ENCODE measurements around the gene LRCH4. TPM values are rescaled to one million over a fixed set of nuclear protein-coding genes. Genes with fewer than 3 reads are reported as not detected.
"Not testable (repeated sequence)": the region's sequence is repeated elsewhere in the genome, so short reads cannot be mapped to it uniquely, and the experiment has no call there.

LRCH4 gene
- total RNA-seq, 1 donor from 2014 or later: 26.6 TPM

DNA sequence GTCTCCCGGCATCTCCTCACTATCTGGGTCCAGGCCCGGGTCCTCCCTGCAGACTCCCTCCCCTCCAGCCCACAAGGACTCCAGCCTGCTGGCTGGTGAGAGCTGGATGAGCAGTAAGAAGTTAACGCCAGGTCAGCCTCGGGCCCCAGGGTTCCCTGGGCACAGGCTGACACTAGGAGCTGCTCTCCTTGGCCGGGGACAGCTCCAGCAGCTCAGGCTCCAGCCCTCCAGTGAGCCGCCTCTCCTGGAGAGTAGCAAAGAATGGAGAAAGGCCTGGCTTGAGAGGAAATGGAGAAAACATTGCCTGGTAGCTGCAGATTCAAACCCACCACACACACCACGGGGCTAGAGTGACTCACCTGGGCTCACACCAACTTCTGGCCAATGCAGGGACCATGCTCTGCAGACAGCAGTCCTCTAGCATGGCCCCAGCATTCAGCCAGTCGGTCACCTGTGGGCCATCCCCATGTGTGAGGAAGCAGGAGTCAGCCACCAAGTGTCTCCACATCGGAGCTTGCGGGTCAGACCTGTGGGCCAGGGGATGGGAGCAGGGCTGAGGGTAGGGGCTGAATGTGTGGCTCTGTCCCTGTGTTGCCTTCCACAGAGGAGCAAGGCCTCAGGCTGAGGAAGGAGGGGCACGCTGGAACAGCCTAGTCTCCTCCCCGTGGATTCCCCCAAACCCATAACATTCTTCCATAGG lies 18.7 kb downstream of the LRCH4 start:
- intact Hi-C loops (cut with micrococcal nuclease): no loop called here

GRCh38 chr7:100566018-100566531 lies 19.9 kb downstream of the LRCH4 start:
- DNase-seq: no peak
- intact Hi-C loops (cut with micrococcal nuclease): no loop called here
- peaks cover 9% of the 10 kb centered on the region for H3K36me3 ChIP-seq

More for the DNA sequence above, 18.7 kb downstream of the LRCH4 start:
- Histone ChIP-seq H3K27me3 (ENCODE audit: low read depth) (no peaks in the 10 kb centered on the region), H3K4me1 (peaks cover 22% of the 10 kb centered on the region), H3K36me3 (peaks cover 9% of the 10 kb centered on the region), H3K9me3 (replicated peaks) (no peaks in the 10 kb centered on the region), H3K27ac (replicated peaks) (no peak overlapping the region), H3K4me3 (no peak overlapping the region)
- TF ChIP-seq, protein P1, sequence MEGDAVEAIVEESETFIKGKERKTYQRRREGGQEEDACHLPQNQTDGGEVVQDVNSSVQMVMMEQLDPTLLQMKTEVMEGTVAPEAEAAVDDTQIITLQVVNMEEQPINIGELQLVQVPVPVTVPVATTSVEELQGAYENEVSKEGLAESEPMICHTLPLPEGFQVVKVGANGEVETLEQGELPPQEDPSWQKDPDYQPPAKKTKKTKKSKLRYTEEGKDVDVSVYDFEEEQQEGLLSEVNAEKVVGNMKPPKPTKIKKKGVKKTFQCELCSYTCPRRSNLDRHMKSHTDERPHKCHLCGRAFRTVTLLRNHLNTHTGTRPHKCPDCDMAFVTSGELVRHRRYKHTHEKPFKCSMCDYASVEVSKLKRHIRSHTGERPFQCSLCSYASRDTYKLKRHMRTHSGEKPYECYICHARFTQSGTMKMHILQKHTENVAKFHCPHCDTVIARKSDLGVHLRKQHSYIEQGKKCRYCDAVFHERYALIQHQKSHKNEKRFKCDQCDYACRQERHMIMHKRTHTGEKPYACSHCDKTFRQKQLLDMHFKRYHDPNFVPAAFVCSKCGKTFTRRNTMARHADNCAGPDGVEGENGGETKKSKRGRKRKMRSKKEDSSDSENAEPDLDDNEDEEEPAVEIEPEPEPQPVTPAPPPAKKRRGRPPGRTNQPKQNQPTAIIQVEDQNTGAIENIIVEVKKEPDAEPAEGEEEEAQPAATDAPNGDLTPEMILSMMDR (IDR thresholded peaks at IDR 0.05; ENCODE audit: borderline replicate concordance): no peak
- no peak for DNase-seq

DNA sequence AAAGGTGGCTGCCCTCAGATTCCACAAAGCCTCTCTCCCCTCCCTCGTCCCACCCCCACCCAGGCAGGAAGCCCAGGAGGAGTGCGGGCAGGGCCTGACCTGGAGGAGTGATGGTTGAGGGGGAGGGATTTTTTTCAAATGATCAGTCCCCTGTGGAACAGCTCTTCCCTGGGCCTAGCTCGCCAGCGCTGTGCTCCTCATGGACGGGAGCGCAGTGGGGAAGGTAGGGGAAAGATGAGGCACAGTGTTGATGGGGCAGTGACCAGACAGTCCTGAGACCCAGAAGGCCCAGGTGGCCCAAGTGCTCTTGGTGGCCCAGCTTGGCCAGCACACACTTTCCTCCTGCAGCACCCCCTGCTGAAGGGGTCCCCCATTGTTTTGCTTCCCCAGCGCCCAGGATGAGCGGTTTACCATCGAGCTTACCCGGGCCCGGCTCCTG lies 20.8 kb downstream of the LRCH4 start:
- Histone ChIP-seq H3K27ac (replicated peaks) (no peak overlapping the region), H3K27me3 (ENCODE audit: low read depth) (no peaks in the 10 kb centered on the region), H3K4me1 (peaks cover 17% of the 10 kb centered on the region), H3K4me3 (no peak overlapping the region), H3K9me3 (replicated peaks) (no peaks in the 10 kb centered on the region), H3K36me3 (peaks cover 9% of the 10 kb centered on the region)
- DNase-seq: no peak
- intact Hi-C loops (cut with micrococcal nuclease): no loop called here
- TF ChIP-seq, protein P1 (IDR thresholded peaks at IDR 0.05; ENCODE audit: borderline replicate concordance): no peak

More at GRCh38 chr7:100566018-100566531, 19.9 kb downstream of the LRCH4 start:
- H3K4me3 ChIP-seq: no peak overlapping the region
- no peaks in the 10 kb centered on the region for H3K9me3 ChIP-seq (replicated peaks)
- no peak overlapping the region for H3K27ac ChIP-seq (replicated peaks)
- H3K27me3 ChIP-seq (ENCODE audit: low read depth): no peaks in the 10 kb centered on the region
- TF ChIP-seq, protein P1 (IDR thresholded peaks at IDR 0.05; ENCODE audit: borderline replicate concordance): no peak
- peaks cover 22% of the 10 kb centered on the region for H3K4me1 ChIP-seq

DNA sequence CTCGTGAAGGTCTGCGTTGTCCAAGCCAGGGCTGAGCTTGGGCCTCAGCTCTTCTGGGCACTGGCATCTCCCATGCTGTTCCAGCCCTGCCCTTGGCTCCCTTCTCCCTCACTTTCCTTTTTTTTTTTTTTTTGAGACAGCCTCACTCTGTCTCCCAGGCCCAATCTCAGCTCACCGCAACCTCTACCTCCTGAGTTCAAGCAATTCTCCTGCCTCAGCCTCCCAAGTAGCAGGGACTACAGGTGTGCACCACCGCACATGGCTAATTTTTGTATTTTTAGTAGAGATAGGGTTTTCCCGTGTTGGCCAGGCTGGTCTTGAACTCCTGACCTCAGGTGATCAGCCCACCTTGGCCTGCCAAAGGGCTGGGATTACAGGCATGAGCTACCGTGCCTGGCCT lies 21.5 kb downstream of the LRCH4 start:
- H3K9me3 ChIP-seq (replicated peaks); H3K36me3 ChIP-seq; H3K27me3 ChIP-seq (ENCODE audit: low read depth); H3K4me1 ChIP-seq; H3K27ac ChIP-seq (replicated peaks); H3K4me3 ChIP-seq; DNase-seq; intact Hi-C loops (cut with micrococcal nuclease): not testable (repeated sequence)

DNA sequence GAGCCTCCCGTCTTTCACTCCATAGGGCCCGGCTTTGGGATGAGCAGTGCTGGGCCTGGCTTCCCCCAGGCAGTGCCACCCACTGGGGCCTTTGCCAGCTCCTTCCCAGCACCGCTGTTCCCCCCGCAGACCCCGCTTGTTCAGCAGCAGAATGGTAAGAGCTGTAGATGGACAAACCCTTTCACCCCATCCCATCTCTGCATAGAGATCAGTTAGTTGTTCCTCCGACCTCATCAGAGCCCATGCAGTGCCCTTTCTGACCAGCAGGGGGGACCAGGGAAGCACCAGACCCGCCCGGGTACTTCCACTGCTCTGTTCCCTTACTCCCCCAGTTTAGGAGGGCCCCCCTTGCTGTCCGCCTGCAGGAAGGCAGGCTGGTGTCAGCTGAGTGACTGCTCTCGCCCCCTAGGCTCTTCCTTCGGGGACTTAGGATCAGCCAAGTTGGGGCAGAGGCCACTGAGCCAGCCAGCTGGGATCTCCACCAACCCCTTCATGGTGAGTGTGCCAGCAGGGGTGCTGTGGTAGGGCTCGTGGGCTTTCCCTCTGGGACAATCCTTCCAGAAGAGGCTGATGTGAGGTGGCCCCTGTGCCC lies 22.0 kb downstream of the LRCH4 start:
- no peak overlapping the region for H3K4me3 ChIP-seq
- H3K27me3 ChIP-seq (ENCODE audit: low read depth): no peaks in the 10 kb centered on the region
- H3K27ac ChIP-seq (replicated peaks): no peak overlapping the region
- peaks cover 5% of the 10 kb centered on the region for H3K4me1 ChIP-seq
- intact Hi-C loops (cut with micrococcal nuclease): no loop called here
- peaks cover 9% of the 10 kb centered on the region for H3K36me3 ChIP-seq
- peak; percentile 82 for DNase-seq
- H3K9me3 ChIP-seq (replicated peaks): no peaks in the 10 kb centered on the region
- TF ChIP-seq, protein P1 (IDR thresholded peaks at IDR 0.05; ENCODE audit: borderline replicate concordance): peak; percentile 97

DNA sequence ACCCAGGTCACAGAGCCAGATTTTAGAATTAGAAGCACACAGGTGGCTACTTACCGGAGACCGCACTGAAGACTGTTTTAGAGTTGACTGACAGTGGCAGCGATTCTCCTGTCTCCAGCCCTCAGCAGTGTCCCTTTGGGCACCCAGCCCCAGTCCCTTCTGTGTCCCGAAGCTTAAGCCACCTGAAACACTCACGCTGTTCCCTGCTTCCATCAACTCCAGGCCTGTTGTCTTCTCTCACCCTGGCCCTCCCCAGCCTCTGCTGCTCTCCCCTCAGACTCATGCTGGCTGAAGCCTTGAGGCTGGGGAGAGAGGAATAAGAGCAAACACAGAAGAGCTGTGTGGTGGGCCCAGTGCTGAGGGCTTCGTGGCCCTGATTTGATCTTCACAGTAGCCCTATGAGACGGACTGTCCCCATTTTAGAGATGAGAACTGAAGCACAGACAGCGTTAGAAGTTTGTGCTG lies 22.8 kb downstream of the LRCH4 start:
- intact Hi-C loops (cut with micrococcal nuclease): no loop called here
- no peak overlapping the region for H3K27ac ChIP-seq (replicated peaks)
- H3K27me3 ChIP-seq (ENCODE audit: low read depth): no peaks in the 10 kb centered on the region
- peaks cover 9% of the 10 kb centered on the region for H3K36me3 ChIP-seq
- no peak for DNase-seq
- H3K9me3 ChIP-seq (replicated peaks): no peaks in the 10 kb centered on the region
- no peak overlapping the region for H3K4me3 ChIP-seq
- TF ChIP-seq, protein P1 (IDR thresholded peaks at IDR 0.05; ENCODE audit: borderline replicate concordance): no peak
- H3K4me1 ChIP-seq: no peaks in the 10 kb centered on the region

All from left ventricle myocardium inferior (tissue), 1 donor.